Measurements from ENCODE around the gene POGLUT2. TPM values are rescaled to one million over a fixed set of nuclear protein-coding genes. Genes with fewer than 3 reads are reported as not detected.
A peak's percentile ranks its signal among the peaks of the same experiment; 100 is the strongest.

The POGLUT2 gene
- polyA plus RNA-seq, 1 of the 3 experiments (the other 2 are of a cell fraction): 10.2 TPM

DNA sequence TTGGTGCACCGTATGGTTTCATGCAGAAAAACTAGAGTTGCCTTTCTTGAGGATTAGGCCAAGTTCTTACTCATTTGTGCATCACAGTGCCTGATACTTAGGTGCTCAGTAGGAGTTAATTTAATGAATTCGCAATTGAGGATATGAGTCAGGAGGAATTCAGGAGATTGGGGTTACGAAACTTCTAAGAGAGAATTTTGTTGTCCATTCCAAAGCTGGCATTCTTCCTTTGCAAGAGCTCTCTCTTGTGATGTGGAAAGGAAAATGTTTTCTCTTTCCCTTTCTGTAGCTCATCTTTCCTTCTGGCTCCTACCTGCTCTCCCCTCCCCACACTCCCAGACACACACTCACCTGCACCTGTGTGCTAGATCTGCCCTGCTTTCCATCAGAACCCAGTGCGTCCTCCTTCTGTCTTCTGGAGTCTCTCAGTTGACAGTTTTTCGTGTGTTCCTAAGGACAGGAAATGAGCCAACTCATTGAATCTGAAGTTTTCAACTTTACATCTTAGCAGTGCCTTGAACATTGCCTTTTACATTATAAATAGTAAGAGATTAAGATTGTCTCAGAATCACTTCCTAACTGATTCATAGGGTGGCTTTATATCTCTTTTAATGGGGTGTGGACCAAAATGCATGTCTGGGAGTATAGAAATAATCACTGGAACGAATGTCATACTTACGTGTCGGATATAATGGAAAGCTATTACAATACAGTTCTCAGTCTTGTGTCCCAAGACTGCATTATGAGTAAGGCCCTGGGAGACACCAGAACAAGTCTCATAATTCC lies 27.3 kb upstream of the POGLUT2 start (continued):
- TF ChIP-seq PBX3 (IDR thresholded peaks at IDR 0.05): peak; percentile 15; the same call in 1 of the 2 replicates
- no peak for TF ChIP-seq FOXM1 (IDR thresholded peaks at IDR 0.05; ENCODE audit: low read depth)
- TF ChIP-seq MEF2A (IDR thresholded peaks at IDR 0.05; ENCODE audit: borderline replicate concordance, low read depth): no peak
- no peak for TF ChIP-seq YY1 (IDR thresholded peaks at IDR 0.05; ENCODE audit: low read depth)
- no peak for TF ChIP-seq USF1 (IDR thresholded peaks at IDR 0.05; ENCODE audit: borderline replicate concordance, low read depth)
- TF ChIP-seq, protein P1, sequence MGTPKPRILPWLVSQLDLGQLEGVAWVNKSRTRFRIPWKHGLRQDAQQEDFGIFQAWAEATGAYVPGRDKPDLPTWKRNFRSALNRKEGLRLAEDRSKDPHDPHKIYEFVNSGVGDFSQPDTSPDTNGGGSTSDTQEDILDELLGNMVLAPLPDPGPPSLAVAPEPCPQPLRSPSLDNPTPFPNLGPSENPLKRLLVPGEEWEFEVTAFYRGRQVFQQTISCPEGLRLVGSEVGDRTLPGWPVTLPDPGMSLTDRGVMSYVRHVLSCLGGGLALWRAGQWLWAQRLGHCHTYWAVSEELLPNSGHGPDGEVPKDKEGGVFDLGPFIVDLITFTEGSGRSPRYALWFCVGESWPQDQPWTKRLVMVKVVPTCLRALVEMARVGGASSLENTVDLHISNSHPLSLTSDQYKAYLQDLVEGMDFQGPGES (IDR thresholded peaks at IDR 0.05; ENCODE audit: low read depth, low read length): no peak
- peak; percentile 62; the same call in 1 of the 2 replicates for TF ChIP-seq JUND (IDR thresholded peaks at IDR 0.05)
- TF ChIP-seq RAD21 (IDR thresholded peaks at IDR 0.05; ENCODE audit: low read length): 0 out of 2 replicates have a peak, but pooled peaks have one; percentile 21
- TF ChIP-seq GATA2 (CRISPR knock-in tag; IDR thresholded peaks at IDR 0.05): no peak
- TF ChIP-seq SMC3 (IDR thresholded peaks at IDR 0.05; ENCODE audit: low read depth, low read length): no peak
- TF ChIP-seq EZH2phosphoT487 (IDR thresholded peaks at IDR 0.05; ENCODE audit: borderline replicate concordance, low read depth): no peak
- TF ChIP-seq ZBTB33 (IDR thresholded peaks at IDR 0.05; ENCODE audit: borderline replicate concordance, low read depth): no peak
- TF ChIP-seq TCF12 (IDR thresholded peaks at IDR 0.05): no peak; the same call in 1 of the 2 replicates
- TF ChIP-seq NRF1 (IDR thresholded peaks at IDR 0.05; ENCODE audit: low read depth, low read length): no peak
- TF ChIP-seq ELF1 (IDR thresholded peaks at IDR 0.05): no peak
- no peak for TF ChIP-seq MXI1 (IDR thresholded peaks at IDR 0.05; ENCODE audit: low read depth, low read length)
- peak; percentile 49; the same call in 1 of the 2 replicates for TF ChIP-seq NFIC (IDR thresholded peaks at IDR 0.05; ENCODE audit: borderline replicate concordance)
